Subcutaneous adipose tissue (tissue), 4 donors: Measurements from ENCODE around the gene AFDN. TPM values are rescaled to one million over a fixed set of nuclear protein-coding genes. Genes with fewer than 3 reads are reported as not detected.

ENCODE experiments used
- CTCF ChIP-seq: fragments of 450-650 bp; IDR thresholded peaks from one replicate; pipeline ENCODE4 v1.5.1; 2016; ENCODE audit warnings: low read depth, mild to moderate bottlenecking, control low read depth, antibody characterized with exemption, moderate library complexity
- total RNA-seq, 4 donors: library from RNA; depleted of rRNA; stranded (reverse); fragments of >200 nt; gene quantifications; one replicate each; pipeline ENCODE4 v1.1.0, GENCODE V29; 2016

AFDN gene
- total RNA-seq, 4 donors from 2014 or later: 51.5 to 126 (median 88.1) TPM

GRCh38 chr6:167843023-167843422 is 16.3 kb downstream of the AFDN start:
- TF ChIP-seq CTCF: no peak

- no peak for TF ChIP-seq CTCF
Observed at GRCh38 chr6:167845856-167846255, 19.1 kb downstream of the AFDN start.

GRCh38 chr6:167846997-167847606 is 20.4 kb downstream of the AFDN start:
- TF ChIP-seq CTCF: no peak

- TF ChIP-seq CTCF: no peak
Observed at GRCh38 chr6:167847936-167848335, 21.2 kb downstream of the AFDN start.

GRCh38 chr6:167848783-167849182 is 22.1 kb downstream of the AFDN start:
- no peak for TF ChIP-seq CTCF

- no peak for TF ChIP-seq CTCF
Observed at GRCh38 chr6:167849846-167850459, 23.2 kb downstream of the AFDN start.

- TF ChIP-seq CTCF: no peak
Observed at GRCh38 chr6:167850782-167851181, 24.1 kb downstream of the AFDN start.
